ENCODE data around the gene YIPF4.

YIPF4 gene

DNA sequence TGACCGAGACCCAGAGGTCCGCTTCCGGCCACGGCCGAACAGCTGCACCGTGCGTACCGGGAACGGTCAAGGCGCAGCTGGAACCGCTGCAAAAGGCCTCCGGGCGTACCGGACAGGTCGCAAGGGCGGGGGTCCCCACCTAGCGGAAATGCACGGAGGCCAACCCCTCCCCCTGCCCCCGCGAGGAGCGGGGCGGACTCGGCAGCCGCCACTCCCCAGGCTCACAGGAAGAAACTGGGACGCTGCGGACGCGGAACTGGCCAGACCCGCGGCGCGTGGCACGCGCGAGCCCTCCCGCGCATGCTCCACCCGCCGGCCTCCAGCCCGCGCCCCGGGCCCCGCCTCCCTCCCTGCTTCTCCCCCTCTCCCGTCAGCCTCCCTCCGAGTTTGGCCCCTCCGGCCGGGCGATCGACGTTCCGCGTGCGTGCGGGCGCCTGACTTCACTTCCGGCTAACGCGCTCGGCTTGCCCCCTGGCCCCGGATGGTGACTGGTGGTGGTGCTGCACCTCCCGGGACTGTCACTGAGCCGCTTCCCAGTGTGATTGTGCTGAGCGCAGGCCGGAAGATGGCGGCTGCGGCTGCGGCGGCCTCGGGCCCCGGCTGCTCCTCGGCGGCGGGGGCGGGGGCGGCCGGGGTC is 79.1 kb downstream of the YIPF4 start, which contains the start of gene BIRC6:
Gene BIRC6 (plus strand): TSS at position 343 of the 637 bp plus-strand sequence. CDS start 139 bp downstream, at position 482.
- Histone ChIP-seq H3K4me3 (ENCODE audit: low read depth, low read length, poor library complexity, severe bottlenecking) (peak within 1 kb of the TSS; percentile 99), H2AFZ (ENCODE audit: low read length) (0 out of 2 replicates have a peak within 1 kb of the TSS, but pooled peaks have one; percentile 44), H4K20me1 (ENCODE audit: insufficient read depth, low read length) (no peaks in the 10 kb centered on the region), H3K4me2 (ENCODE audit: low read length) (peak within 1 kb of the TSS; percentile 99), H3K9me3 (ENCODE audit: low read length) (peaks cover 3% of the 10 kb centered on the region; the same call in 1 of the 2 replicates), H3K9me2 (ENCODE audit: low read depth, low read length) (no peaks in the 10 kb centered on the region), H3K9ac (ENCODE audit: low read length) (peak within 1 kb of the TSS; percentile 99), H3F3A (ENCODE audit: insufficient read depth, low read length) (no peaks in the 10 kb centered on the region; the same call in 1 of the 2 replicates), H3K4me1 (ENCODE audit: insufficient read depth, low read length, severe bottlenecking) (peaks cover 33% of the 10 kb centered on the region), H3K27me3 (ENCODE audit: insufficient read depth, low read length) (no peaks in the 10 kb centered on the region), H3K27ac (ENCODE audit: low read depth, low read length, poor library complexity, severe bottlenecking) (peak within 1 kb of the TSS; percentile 78), H3K79me2 (ENCODE audit: insufficient read depth, low read length) (peaks cover 44% of the 10 kb centered on the region), H3K36me3 (ENCODE audit: insufficient read depth, low read length) (peaks cover 22% of the 10 kb centered on the region)
- TF ChIP-seq EZH2 (IDR thresholded peaks at IDR 0.05; ENCODE audit: borderline replicate concordance, low read length) (no peak), CTCF (IDR thresholded peaks at IDR 0.05; ENCODE audit: low read length) (no peak)

DNA sequence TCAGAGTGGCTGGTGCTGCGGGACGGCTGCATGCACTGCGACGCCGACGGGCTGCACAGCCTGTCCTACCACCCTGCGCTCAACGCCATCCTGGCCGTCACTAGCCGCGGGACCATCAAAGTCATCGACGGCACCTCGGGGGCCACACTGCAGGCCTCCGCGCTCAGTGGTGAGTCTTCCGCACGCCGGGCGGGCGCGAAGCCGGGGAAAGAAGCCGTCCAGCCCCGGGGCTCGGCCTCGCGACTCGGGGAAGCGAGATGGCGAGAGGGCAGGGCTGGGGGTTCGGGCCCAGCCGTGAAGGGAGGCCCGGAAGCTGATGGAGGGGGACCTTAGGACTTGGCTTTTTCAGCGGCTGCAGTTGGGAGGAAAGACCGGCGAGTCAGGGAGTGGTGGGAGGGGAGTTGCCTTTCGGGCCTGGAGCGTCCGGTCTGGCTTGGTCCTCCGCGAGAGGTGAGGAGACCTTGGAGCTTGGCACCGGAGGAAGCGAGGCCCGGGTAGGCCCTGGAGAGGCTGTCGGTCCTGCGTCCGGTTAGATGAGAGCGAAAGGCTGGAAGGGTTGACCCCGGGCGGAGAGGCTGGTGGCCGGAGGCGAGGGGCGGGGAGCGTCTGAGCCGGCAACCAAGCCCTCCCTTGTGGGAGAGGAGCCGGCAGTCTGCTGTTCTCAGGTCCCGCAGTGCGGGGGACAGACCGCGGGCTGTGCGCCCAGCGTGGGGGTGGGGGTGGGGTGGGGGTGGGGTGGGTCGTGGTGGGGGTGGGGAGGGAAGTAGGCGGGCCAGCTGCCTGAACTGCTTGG is 79.8 kb downstream of the YIPF4 start:
- H3K36me3 ChIP-seq (ENCODE audit: insufficient read depth, low read length), result peaks cover 27% of the 10 kb centered on the region
- peaks cover 51% of the 10 kb centered on the region for H3K79me2 ChIP-seq (ENCODE audit: insufficient read depth, low read length)
- peaks cover 3% of the 10 kb centered on the region; the same call in 1 of the 2 replicates for H3K9me3 ChIP-seq (ENCODE audit: low read length)
- H3K4me1 ChIP-seq (ENCODE audit: insufficient read depth, low read length, severe bottlenecking), result peaks cover 33% of the 10 kb centered on the region
- no peaks in the 10 kb centered on the region for H4K20me1 ChIP-seq (ENCODE audit: insufficient read depth, low read length)
- H2AFZ ChIP-seq (ENCODE audit: low read length), result 0 out of 2 replicates have a peak overlapping the region, but pooled peaks have one; percentile 44
- no peak for TF ChIP-seq EZH2 (IDR thresholded peaks at IDR 0.05; ENCODE audit: borderline replicate concordance, low read length)
- no peak for TF ChIP-seq CTCF (IDR thresholded peaks at IDR 0.05; ENCODE audit: low read length)
- peak overlapping the region; percentile 99 for H3K4me3 ChIP-seq (ENCODE audit: low read depth, low read length, poor library complexity, severe bottlenecking)
- H3K9ac ChIP-seq (ENCODE audit: low read length), result peak overlapping the region; percentile 99
- no peaks in the 10 kb centered on the region for H3K27me3 ChIP-seq (ENCODE audit: insufficient read depth, low read length)
- no peaks in the 10 kb centered on the region; the same call in 1 of the 2 replicates for H3F3A ChIP-seq (ENCODE audit: insufficient read depth, low read length)
- no peaks in the 10 kb centered on the region for H3K9me2 ChIP-seq (ENCODE audit: low read depth, low read length)
- peak overlapping the region; percentile 78 for H3K27ac ChIP-seq (ENCODE audit: low read depth, low read length, poor library complexity, severe bottlenecking)
- peak overlapping the region; percentile 99 for H3K4me2 ChIP-seq (ENCODE audit: low read length)

DNA sequence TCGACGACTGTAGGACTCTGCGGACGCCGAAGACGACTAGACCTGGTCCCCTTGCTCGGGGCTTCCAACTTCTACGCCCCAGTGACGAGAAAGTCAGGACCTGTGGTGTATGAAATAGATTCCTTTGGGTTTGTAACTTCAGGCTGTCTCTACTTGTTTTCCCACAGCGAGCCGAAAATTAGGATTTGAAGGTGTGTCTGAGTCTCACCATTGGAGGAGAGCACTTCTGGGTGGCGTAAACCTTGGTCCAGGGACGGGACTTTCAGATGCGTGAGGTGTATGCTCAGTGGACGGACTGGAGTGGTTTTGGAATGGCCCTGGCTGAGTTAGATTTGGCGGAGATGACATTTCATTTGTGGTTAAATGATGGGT is 80.4 kb downstream of the YIPF4 start:
- Histone ChIP-seq H3K9me2 (ENCODE audit: low read depth, low read length) (no peaks in the 10 kb centered on the region), H3K27ac (ENCODE audit: low read depth, low read length, poor library complexity, severe bottlenecking) (peak overlapping the region; percentile 44), H2AFZ (ENCODE audit: low read length) (no peak overlapping the region), H3K4me2 (ENCODE audit: low read length) (peak overlapping the region; percentile 99), H3K9ac (ENCODE audit: low read length) (peak overlapping the region; percentile 89), H3F3A (ENCODE audit: insufficient read depth, low read length) (no peaks in the 10 kb centered on the region; the same call in 1 of the 2 replicates), H3K4me1 (ENCODE audit: insufficient read depth, low read length, severe bottlenecking) (peaks cover 39% of the 10 kb centered on the region), H3K9me3 (ENCODE audit: low read length) (peaks cover 3% of the 10 kb centered on the region; the same call in 1 of the 2 replicates), H3K79me2 (ENCODE audit: insufficient read depth, low read length) (peaks cover 57% of the 10 kb centered on the region), H3K27me3 (ENCODE audit: insufficient read depth, low read length) (no peaks in the 10 kb centered on the region), H3K4me3 (ENCODE audit: low read depth, low read length, poor library complexity, severe bottlenecking) (peak overlapping the region; percentile 99), H4K20me1 (ENCODE audit: insufficient read depth, low read length) (no peaks in the 10 kb centered on the region), H3K36me3 (ENCODE audit: insufficient read depth, low read length) (peaks cover 27% of the 10 kb centered on the region)
- TF ChIP-seq CTCF (IDR thresholded peaks at IDR 0.05; ENCODE audit: low read length) (no peak), EZH2 (IDR thresholded peaks at IDR 0.05; ENCODE audit: borderline replicate concordance, low read length) (no peak)

Data from OCI-LY1 (cell line).